Small intestine (tissue), 7 donors: Measurements from ENCODE around the gene CAPN7. TPM values are rescaled to one million over a fixed set of nuclear protein-coding genes. Genes with fewer than 3 reads are reported as not detected.

Source experiments
- DNase-seq, 2 donors: peaks; one replicate each; pipeline versions ENCODE4 v3.0.0 to v3.0.0-alpha.2; 2013
- FAIRE-seq: peaks from 2 replicates; lab custom pipeline; 2012; peaks lifted over from hg19 to GRCh38; lab: Jason Lieb, UNC
- H3K27ac ChIP-seq, 3 donors: one replicate each; pipeline ENCODE4 v1.5.1; 2013; ENCODE audit warnings: low read length in 2 of 3, mild to moderate bottlenecking in 2 of 3, control low read depth in 1 of 3, inconsistent platforms in 1 of 3, low read depth in 1 of 3, moderate library complexity in 1 of 3
- H3K27me3 ChIP-seq, 3 donors: one replicate each; pipeline ENCODE4 v1.6.1; 2013; ENCODE audit warnings: low read length in 3 of 3, inconsistent platforms in 1 of 3; ENCODE audit not compliant: control insufficient read depth in 3 of 3, insufficient read depth in 3 of 3
- H3K36me3 ChIP-seq, 3 donors: one replicate each; pipeline ENCODE4 v1.6.1; 2013; ENCODE audit warnings: low read length in 3 of 3, inconsistent platforms in 1 of 3, low read depth in 1 of 3, mild to moderate bottlenecking in 1 of 3, moderate library complexity in 1 of 3; ENCODE audit not compliant: control insufficient read depth in 3 of 3, insufficient read depth in 2 of 3
- H3K4me1 ChIP-seq, 3 donors: one replicate each; pipeline ENCODE4 v1.6.1; 2013; ENCODE audit warnings: low read length in 2 of 3, inconsistent platforms in 1 of 3, low read depth in 1 of 3, mild to moderate bottlenecking in 1 of 3, moderate library complexity in 1 of 3; ENCODE audit not compliant: control insufficient read depth in 3 of 3, insufficient read depth in 2 of 3
- H3K4me3 ChIP-seq, 3 donors: one replicate each; pipeline ENCODE4 v1.5.1; 2013; ENCODE audit warnings: low read length in 3 of 3, control low read depth in 1 of 3, inconsistent platforms in 1 of 3, low read depth in 1 of 3, mild to moderate bottlenecking in 1 of 3, moderate library complexity in 1 of 3
- H3K9me3 ChIP-seq, 2 donors: one replicate each; pipeline ENCODE4 v1.6.1; 2013; ENCODE audit warnings: low read depth in 1 of 2, low read length in 1 of 2; ENCODE audit not compliant: control insufficient read depth in 2 of 2, insufficient read depth in 1 of 2
- WGBS, 3 donors: extraction: QIAGEN DNeasy Blood & Tissue Kit; methylation state at CpG; one replicate each; pipeline ENCODE4 v1.1.7; 2013; 5-methylcytosine and 5-hydroxymethylcytosine counted together
- polyA plus RNA-seq, 4 donors: library from polyadenylated mRNA; stranded (reverse) in 3 of 4; unstranded in 1 of 4; fragments of 200-250 nt in 3 of 4; fragments of 120-200 nt in 1 of 4; gene quantifications; one replicate each; pipeline versions ENCODE4 v1.2.1 to v1.2.3, GENCODE V29; 2013
- donor health status: healthy with polysubstance abuse.
- donor health status: control.
- donor health status: control.
- donor health status: Bipolar disorder and iron deficiency.
- donor health status: healthy.

CAPN7 gene
- polyA plus RNA-seq, 4 donors, result 12.3 to 49.3 (median 13.4) TPM

GRCh38 chr3:15277861-15278500 lies 71.9 kb downstream of the CAPN7 start:
- no peak overlapping the region for H3K4me3 ChIP-seq
- FAIRE-seq, result no peak
- no peaks in the 10 kb centered on the region for H3K9me3 ChIP-seq
- WGBS, 3 donors, result 85 to 89% (median 88%) methylated on average over 12 to 13 of the region's 13 CpGs
- no peaks in the 10 kb centered on the region for H3K4me1 ChIP-seq
- no peaks in the 10 kb centered on the region for H3K27me3 ChIP-seq
- no peaks in the 10 kb centered on the region for H3K36me3 ChIP-seq
- H3K27ac ChIP-seq, result no peak overlapping the region
- no peak for DNase-seq

- no peak overlapping the region for H3K4me3 ChIP-seq
- H3K36me3 ChIP-seq, result no peaks in the 10 kb centered on the region
- H3K4me1 ChIP-seq, result no peaks in the 10 kb centered on the region
- 70 to 81% (median 78%) methylated on average over 4 of the region's 4 CpGs for WGBS, 3 donors
- no peaks in the 10 kb centered on the region for H3K27me3 ChIP-seq
- no peak for DNase-seq
- no peak for FAIRE-seq
- no peak overlapping the region for H3K27ac ChIP-seq
- no peaks in the 10 kb centered on the region for H3K9me3 ChIP-seq
These were observed 73.2 kb downstream of the CAPN7 start for GRCh38 chr3:15279205-15279604.

- H3K27me3 ChIP-seq, result no peaks in the 10 kb centered on the region
- H3K4me3 ChIP-seq, result no peak overlapping the region
- DNase-seq, result no peak
- no peak for FAIRE-seq
- no peaks in the 10 kb centered on the region for H3K9me3 ChIP-seq
- H3K4me1 ChIP-seq, result no peaks in the 10 kb centered on the region
- no peak overlapping the region for H3K27ac ChIP-seq
- 88 to 94% (median 89%) methylated on average over 12 of the region's 12 CpGs for WGBS, 3 donors
- H3K36me3 ChIP-seq, result no peaks in the 10 kb centered on the region
These were observed 73.8 kb downstream of the CAPN7 start for GRCh38 chr3:15279671-15280402.

GRCh38 chr3:15280853-15281532 lies 74.9 kb downstream of the CAPN7 start:
- no peak overlapping the region for H3K4me3 ChIP-seq
- FAIRE-seq (no peak), DNase-seq (peak; percentile 67 to 72)
- no peak overlapping the region for H3K27ac ChIP-seq
- H3K4me1 ChIP-seq, result no peaks in the 10 kb centered on the region
- no peaks in the 10 kb centered on the region for H3K36me3 ChIP-seq
- H3K9me3 ChIP-seq, result no peaks in the 10 kb centered on the region
- 48 to 82% (median 67%) methylated on average over 10 of the region's 10 CpGs for WGBS, 3 donors
- no peaks in the 10 kb centered on the region for H3K27me3 ChIP-seq

GRCh38 chr3:15281817-15282216 lies 75.8 kb downstream of the CAPN7 start:
- DNase-seq, result no peak
- no peaks in the 10 kb centered on the region for H3K36me3 ChIP-seq
- no peaks in the 10 kb centered on the region for H3K27me3 ChIP-seq
- H3K4me3 ChIP-seq, result no peak overlapping the region
- WGBS, 3 donors, result 95 to 98% (median 96%) methylated on average over 9 of the region's 9 CpGs
- no peaks in the 10 kb centered on the region for H3K9me3 ChIP-seq
- no peaks in the 10 kb centered on the region for H3K4me1 ChIP-seq
- no peak for FAIRE-seq
- H3K27ac ChIP-seq, result no peak overlapping the region

GRCh38 chr3:15283702-15284101 lies 77.7 kb downstream of the CAPN7 start:
- no peak for DNase-seq
- 89 to 95% (median 92%) methylated on average over 1 of the region's 1 CpG for WGBS, 3 donors
- Histone ChIP-seq H3K27me3 (no peaks in the 10 kb centered on the region), H3K9me3 (no peaks in the 10 kb centered on the region), H3K27ac (no peak overlapping the region), H3K36me3 (no peaks in the 10 kb centered on the region), H3K4me1 (no peaks in the 10 kb centered on the region), H3K4me3 (no peak overlapping the region)
- FAIRE-seq, result no peak

- H3K36me3 ChIP-seq, result no peaks in the 10 kb centered on the region
- H3K4me3 ChIP-seq, result no peak overlapping the region
- 74 to 88% (median 87%) methylated on average over 5 of the region's 5 CpGs for WGBS, 3 donors
- H3K4me1 ChIP-seq, result no peaks in the 10 kb centered on the region
- H3K27ac ChIP-seq, result no peak overlapping the region
- H3K27me3 ChIP-seq, result no peaks in the 10 kb centered on the region
- no peaks in the 10 kb centered on the region for H3K9me3 ChIP-seq
- DNase-seq (no peak), FAIRE-seq (no peak)
These were observed 78.3 kb downstream of the CAPN7 start for GRCh38 chr3:15284121-15284889.

- WGBS, 3 donors, result 93 to 97% (median 97%) methylated on average over 8 of the region's 8 CpGs
- no peak overlapping the region for H3K4me3 ChIP-seq
- H3K36me3 ChIP-seq, result no peaks in the 10 kb centered on the region
- DNase-seq (no peak), FAIRE-seq (no peak)
- H3K27me3 ChIP-seq, result no peaks in the 10 kb centered on the region
- no peaks in the 10 kb centered on the region for H3K9me3 ChIP-seq
- H3K4me1 ChIP-seq, result peaks cover 0 to 4% (median 0%) of the 10 kb centered on the region in 3 donors
- no peak overlapping the region for H3K27ac ChIP-seq
These were observed 80.0 kb downstream of the CAPN7 start for GRCh38 chr3:15286022-15286421.
